Measurements from ENCODE around the gene MEX3A.
"Not testable (repeated sequence)": the region's sequence is repeated elsewhere in the genome, so short reads cannot be mapped to it uniquely, and the experiment has no call there.

MEX3A gene

DNA sequence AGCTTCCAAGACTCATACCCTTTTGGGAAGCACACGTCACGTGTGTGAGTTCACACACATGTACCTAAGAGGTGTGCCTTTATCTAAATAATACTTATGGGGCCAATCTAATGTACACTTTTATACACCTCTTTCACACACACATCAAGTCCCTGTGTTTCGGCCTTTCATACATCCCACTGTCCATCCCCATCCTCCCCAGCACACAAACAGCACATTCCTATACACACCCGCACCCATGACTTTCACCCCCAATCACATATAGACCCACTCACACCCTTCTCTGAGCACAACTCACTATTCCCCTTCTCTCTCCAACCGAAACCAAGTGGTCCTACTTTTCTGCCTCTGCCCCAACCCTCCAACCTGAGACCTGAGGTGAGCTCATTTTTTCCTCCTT is 3.5 kb downstream of the MEX3A start:
- DNase-seq (ENCODE audit: low spot score) = no peak

DNA sequence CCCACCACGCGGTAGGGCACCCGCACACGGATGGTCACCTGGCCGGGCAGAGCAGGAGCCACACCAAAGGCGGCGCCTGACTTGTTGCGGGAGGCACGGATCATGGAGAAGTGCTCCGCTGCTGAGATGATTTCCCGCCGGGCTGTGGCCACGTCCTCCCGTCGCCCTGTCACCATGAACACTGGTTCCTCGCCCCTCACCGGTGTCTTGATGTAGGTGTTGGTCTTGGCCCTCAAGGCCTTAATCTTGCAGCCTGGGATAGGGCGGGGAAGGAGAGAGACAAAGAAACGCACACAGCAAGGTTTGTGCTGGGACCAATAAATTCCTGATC is 4.9 kb downstream of the MEX3A start:
- DNase-seq (ENCODE audit: low spot score) = no peak

DNA sequence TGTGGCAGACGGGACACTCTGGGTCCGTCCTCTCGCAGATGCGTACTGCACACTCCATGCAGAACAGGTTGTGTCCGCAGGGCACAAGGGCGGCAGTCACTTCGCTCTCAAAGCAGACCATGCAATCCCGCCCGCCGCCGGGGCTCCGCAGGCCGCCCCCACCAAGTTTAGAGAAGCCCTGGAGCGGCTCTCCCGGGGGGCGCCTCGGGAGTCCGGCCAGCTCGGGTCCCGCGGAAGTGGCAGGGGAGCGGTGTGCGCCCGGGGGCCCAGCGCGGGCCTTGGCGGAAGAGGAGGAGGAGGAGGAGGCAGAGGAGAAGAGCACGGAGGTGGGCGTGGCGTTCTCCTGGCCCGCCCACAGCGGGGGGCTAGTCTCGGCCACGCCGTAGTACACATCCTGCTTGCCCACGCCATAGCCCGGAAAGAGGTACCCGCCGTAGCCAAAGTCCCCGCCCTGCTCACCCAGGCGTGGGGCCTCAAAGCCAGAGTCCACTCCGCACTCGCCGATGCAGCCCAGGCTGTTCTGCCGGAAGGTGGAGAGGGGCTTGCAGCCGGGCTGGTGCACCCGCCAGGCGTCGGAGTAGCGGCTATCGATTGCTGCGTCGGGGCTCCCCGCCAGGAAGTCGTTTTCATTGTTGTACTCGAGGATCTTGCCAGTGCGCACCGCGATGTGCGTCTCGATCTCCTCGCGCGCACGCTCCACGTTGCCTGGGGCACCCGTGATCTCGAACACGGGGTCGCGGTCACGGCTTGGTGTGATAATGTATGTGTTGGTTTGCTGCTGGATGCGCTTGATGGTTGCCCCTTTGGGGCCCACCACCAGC is 5.4 kb downstream of the MEX3A start:
- peak; percentile 80 for DNase-seq (ENCODE audit: low spot score)

DNA sequence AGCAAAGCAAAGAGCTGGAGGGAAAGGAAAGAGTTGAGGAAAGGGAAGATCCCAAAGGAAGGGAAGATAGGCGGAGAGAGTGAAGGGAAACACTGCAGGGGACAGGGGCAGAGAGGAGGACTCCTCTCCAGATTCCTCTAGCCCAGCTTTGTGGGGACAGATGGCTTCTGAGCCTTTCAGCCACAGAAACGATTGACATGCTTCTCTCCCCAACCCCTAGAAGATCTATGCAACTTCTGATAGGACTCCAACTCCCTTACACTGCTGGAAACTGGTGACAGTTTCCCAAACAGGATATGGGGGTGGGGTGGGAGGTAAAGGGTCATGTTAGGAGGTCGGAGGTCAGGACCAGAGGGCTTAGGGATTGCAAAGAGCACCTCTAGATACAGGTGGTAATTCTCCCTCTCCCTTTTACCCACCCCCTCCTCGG is 6.5 kb downstream of the MEX3A start:
- DNase-seq (ENCODE audit: low spot score) = no peak

DNA sequence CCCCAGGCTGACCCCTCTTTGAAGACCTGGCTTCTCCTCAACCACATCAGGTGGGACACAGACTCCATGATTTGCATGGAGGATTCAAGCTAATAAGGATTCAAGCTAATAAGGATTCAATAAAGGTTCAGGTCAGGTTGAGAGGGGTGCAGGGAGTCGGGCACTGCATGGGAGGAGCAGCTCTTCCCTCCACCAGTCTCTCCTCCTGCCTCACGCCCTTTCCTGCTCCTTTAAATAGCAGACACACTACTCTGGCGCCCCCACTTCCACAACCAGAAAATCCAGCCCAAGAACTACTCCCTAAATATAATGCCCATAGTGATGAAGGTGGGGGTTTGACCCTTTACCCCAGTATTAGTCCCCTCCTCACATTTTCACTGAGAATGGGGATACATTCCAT is 7.1 kb downstream of the MEX3A start:
- no peak for DNase-seq (ENCODE audit: low spot score)

DNA sequence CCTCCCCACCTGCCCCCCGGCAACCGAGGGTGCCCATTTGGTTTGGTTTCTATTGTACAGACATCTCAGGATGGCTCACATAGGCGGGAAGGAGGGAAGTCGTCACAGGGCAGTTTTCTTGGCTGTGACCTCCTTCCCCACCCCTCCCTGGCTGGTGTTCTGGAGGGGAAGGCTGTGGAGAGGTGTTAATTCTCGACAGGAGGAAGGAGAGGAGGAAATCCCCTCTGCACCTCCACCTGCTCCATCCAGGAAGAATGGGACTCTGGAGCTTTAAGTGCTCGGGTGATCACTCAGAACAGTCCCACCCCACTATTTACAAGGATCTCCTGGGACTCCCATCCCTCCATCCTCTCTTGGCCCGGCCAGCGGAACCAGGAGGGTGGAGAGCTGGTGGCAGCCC is 7.6 kb downstream of the MEX3A start:
- DNase-seq (ENCODE audit: low spot score) = no peak

DNA sequence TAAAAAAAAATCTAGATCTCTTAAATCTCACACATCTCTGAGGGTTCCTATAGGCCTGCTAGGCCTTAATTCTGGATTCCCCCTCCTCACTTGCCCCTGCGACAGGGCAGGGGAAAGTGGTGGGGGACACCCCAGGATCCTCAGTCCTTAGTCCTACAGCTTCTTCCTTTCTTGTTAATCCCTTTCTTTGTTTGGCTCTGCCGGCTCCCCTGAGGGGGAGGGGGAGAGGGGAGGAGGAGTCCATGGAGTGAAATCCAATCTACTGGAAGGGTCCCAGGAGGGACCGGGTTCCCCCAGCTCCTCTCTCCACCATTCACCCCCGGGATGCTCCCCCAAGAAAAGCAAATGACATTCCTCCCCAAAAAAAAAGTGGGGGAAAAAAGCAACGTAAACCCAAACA is 8.5 kb downstream of the MEX3A start:
- DNase-seq (ENCODE audit: low spot score) = no peak

DNA sequence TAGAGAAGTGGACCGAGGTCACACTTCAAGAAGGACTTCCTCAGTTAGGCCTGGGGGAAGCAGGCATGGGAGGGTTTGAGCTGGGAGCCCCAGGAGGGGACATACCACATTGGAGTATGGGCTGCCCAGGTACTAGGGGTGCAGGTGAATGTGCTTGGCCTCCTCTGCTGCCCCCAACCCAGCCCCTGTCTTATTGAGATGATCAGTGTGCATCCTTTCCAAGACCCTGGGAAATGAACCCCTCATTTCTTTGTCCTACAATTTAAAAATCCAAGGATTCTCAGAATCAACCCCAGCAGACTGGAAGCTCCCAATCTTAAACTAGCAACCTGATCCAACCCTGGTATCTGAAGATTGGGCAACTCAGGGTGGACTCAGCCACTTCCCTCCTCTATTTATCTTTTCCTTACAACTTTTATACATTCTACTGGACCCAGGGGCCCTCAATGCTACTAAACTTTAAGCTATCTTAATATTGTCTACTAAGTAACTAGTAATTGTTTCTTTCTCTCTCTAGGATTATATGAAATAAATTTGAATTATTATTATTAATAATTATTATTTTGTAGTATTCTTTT is 9.1 kb downstream of the MEX3A start:
- DNase-seq (ENCODE audit: low spot score) = no peak

DNA sequence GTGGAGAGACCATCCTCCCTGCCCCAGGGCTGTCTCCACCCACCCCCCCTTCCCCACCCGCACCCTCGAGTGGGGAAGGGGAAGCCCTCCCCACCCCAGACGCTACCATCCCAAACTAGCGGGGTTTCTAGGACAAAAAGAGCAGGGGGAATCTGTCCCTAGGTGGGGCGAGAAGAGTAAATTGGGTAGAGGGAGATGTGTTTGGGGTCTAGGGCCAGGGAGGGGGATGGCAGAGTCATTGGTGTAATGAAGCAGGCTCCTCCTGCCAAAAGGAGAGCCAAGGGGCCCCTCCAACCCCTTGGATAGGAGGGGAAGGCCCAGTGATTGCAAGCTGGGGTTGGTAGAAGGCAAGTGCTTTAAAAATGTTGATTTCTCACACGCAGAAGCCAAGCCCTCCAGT is 10.0 kb downstream of the MEX3A start:
- no peak for DNase-seq (ENCODE audit: low spot score)

DNA sequence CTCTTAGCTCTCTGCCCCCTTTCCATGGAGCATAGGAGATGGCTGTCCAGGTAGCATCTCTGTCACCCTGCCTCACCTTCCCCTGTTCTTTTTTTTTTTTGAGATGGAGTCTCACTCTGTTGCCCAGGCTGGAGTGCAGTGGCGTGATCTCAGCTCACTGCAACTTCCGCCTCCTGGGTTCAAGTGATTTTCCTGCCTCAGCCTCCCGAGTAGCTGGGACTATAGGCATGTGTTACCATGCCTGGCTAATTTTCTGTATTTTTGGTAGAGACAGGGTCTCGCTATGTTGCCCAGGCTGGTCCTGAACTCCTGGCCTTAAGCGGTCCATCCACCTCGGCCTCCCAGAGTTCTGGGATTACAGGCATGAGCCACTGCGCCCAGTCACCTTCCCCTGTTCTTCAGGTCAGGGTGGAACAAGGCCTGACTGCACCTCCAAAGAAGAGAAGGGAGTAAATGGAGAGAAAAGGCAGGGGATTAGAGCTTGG is 10.9 kb downstream of the MEX3A start:
- DNase-seq (ENCODE audit: low spot score) = not testable (repeated sequence)

DNA sequence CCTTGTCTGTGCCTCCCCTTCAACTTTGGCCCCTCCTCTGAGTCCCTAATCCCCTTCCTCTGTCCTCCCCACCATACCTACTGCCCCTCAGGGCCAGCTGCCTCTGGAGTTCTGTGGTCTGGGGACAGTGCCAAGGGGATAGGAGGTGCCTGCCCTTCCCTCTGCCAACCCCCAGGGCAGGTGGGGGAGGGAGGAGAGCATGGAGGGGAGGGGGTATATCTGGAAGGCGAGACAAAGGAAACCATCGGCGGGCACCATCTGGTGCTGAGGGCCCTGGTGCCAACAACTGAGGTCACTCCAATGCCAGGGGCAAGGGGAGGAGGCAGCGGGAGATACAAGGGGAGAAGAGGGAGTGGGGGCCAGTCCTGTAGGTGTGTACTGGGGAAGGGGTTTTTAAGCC is 11.7 kb downstream of the MEX3A start:
- no peak for DNase-seq (ENCODE audit: low spot score)

DNA sequence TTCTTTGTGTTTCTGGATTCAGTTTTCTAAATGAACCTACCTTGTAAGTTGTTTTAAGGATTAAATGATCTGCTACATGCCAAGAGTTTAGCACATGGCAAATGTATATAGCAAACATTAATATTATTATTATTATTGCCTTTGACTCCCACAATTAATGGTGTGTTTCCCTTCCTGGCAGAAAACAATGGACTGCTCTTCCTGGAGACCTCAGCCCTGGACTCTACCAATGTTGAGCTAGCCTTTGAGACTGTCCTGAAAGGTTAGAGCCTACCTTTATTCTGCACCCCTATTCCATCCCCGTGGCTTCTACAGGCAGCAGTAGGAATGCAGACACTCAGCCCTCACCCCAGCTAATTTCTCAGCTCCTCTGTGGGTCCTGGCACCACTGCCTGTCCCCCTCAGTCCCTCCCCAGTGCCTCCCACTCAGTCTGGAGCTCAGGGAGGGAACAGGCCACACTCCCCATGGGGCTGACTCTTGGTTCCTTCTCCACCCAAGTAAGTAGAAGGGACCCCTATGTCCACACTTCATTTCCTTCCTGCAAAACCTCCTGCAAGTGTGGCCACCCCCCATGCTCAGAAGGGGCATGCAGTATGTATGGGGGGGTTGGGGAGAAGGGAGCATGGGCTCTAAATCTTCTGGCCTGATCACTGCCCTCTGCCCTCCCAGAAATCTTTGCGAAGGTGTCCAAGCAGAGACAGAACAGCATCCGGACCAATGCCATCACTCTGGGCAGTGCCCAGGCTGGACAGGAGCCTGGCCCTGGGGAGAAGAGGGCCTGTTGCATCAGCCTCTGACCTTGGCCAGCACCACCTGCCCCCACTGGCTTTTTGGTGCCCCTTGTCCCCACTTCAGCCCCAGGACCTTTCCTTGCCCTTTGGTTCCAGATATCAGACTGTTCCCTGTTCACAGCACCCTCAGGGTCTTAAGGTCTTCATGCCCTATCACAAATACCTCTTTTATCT is 12.5 kb downstream of the MEX3A start:
- no peak for DNase-seq (ENCODE audit: low spot score)

DNA sequence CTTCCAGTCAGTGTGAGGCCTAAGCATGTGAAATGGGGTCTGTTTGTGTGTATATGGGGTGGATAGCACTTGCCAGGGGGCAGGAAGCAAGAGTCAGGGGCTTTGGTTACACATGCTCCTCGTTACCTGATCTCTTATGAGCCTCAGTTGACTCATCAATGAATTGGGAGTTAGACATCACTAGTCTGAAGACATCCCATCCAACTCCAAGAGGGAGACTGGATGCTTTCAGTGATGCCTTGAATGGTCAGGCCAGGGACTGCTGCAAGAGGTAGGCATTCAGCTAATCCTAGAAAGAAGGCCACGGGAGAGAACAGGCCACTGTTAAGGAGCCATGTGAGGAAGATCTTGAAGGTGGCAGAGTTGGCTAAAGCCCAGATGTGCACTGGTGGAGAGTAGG is 15.0 kb downstream of the MEX3A start:
- no peak for DNase-seq (ENCODE audit: low spot score)

DNA sequence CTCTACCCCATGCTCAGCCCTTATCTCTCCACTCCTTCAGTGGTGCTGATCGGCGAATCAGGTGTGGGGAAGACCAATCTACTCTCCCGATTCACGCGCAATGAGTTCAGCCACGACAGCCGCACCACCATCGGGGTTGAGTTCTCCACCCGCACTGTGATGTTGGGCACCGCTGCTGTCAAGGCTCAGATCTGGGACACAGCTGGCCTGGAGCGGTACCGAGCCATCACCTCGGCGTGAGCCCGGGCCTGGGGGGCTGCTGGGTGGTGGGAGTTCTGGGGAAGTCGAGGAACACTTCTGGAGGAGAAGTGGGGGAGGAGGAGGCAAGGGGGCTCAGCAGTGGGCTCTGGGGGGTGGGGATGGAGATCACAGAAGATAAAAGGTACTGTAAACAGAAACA is 16.4 kb downstream of the MEX3A start:
- DNase-seq (ENCODE audit: low spot score) = no peak

DNA sequence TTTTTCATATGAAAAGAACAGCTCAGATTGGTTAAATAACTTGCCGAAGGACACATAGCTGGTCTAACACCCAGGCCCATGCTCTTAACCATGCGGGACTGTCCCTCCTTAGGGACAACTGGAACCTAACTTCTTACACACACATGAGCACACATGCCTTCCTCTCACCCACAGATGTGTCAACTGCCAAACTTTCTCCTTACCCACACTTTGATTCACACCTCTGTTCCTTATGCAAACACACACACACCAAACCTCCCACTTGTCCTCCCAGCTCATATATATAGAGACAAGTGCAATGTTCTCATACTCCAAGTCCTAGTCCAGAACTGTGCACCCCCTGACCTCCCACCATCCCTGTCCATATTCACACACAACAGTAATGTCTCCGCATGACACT is 17.1 kb downstream of the MEX3A start:
- DNase-seq (ENCODE audit: low spot score) = no peak

DNA sequence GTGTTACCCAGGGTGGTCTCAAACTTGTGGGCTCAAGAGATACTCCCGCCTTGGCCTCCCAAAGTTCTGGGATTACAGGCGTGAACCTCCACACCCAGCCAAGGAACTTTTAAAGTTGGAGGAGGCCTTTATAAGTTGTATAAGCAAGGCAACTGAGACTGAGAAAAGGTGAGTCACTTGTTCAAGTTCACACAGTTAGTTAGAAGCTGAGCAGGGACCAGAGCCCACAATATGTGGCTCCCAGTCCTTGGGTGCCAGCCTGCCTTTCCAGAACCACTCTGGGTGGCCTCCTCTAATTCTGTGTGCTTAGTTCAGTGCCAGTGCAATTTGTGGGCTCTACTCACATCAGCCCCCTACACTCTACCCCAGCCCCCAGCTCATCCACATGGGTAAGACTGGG is 17.6 kb downstream of the MEX3A start:
- DNase-seq (ENCODE audit: low spot score) = no peak

DNA sequence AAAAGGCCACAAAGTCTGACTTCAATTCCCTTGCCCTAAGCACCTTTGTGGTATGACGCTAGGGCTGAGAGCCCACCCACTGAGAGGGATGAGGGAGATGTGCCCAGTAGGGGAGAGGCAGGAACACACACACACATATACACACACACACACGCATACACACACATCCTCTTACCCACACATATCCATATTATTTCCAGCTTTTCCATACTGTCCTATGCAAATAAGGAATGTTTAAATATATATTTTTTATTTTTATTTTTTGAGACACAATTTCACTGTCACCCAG is 18.3 kb downstream of the MEX3A start:
- DNase-seq (ENCODE audit: low spot score) = no peak

DNA sequence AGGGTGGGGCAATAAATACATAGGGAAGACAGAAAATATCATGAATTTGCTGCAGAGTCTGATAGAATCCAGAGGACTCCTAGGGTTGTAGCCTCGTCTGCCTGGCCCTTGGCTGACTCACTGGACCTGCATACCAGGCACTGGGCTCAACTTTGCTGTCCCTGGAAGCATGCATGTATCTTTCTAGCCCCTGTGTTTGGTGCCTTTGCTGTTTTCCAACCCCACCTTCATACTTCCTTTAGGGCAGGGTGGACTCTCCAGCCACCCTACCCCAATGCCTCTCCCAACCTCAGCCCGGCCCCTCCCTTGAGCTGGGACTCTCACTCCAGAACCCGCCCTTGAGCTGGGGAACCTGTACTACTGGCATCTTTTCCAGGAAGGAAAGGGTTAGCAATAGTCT is 20.1 kb downstream of the MEX3A start:
- no peak for DNase-seq (ENCODE audit: low spot score)

DNA sequence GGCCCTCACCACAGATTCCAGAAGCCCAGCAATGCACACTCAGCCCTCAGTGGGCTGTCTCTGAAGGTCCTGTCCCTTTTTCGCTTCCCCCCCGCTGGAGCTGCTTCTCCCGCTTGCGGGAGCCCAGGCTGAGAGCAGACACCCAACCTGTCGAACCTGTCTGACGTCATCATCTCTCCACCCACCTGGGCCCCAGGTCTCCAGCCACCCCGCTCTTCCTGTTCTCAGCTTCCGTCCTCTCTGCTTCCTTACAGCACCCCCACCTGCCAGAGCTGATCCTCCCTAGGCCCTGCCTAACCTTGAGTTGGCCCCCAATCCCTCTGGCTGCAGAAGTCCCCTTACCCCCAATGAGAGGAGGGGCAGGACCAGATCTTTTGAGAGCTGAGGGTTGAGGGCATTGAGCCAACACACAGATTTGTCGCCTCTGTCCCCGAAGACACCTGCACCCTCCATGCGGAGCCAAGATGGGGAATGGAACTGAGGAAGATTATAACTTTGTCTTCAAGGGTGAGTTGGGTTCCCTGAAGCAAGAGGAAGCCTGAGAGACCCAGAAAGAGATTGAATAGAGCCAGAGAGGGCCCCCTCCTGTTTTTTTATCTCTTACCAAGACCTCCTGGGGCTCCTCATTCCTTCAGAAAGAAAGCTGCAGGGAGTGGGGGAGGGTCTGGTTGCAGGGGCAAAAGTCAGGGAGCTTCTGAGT is 21.2 kb downstream of the MEX3A start, which contains the start of gene RAB25:
RAB25 (plus strand) TSS at position 224 of the 700 bp plus-strand sequence; CDS start at position 465, 241 bp downstream.
- no peak for DNase-seq (ENCODE audit: low spot score)

DNA sequence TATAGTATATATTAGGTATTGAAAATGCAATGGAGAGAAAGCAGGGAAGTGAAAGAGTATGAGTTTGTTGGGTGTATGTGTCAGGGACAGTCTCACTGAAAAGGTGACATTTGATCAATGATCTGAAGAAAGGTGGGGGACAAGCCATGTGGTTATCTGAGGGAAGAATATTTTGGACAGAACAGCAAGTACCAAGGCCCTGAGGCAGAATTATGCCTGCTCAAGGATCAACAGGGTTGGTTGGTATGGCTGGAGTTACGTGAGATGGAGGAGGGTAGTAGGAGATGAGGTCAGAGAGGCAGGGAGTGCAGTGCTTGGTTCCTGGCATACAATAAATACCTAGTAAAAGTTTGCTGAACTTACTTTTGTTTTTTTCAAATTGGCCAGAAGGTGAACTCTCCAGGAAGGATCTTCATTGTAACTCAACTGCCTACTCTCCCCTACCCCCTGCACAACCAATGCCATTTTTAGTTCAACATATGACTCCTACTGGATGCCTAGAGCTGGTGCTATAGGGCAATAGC is 25.9 kb downstream of the MEX3A start:
- no peak for DNase-seq (ENCODE audit: low spot score)

DNA sequence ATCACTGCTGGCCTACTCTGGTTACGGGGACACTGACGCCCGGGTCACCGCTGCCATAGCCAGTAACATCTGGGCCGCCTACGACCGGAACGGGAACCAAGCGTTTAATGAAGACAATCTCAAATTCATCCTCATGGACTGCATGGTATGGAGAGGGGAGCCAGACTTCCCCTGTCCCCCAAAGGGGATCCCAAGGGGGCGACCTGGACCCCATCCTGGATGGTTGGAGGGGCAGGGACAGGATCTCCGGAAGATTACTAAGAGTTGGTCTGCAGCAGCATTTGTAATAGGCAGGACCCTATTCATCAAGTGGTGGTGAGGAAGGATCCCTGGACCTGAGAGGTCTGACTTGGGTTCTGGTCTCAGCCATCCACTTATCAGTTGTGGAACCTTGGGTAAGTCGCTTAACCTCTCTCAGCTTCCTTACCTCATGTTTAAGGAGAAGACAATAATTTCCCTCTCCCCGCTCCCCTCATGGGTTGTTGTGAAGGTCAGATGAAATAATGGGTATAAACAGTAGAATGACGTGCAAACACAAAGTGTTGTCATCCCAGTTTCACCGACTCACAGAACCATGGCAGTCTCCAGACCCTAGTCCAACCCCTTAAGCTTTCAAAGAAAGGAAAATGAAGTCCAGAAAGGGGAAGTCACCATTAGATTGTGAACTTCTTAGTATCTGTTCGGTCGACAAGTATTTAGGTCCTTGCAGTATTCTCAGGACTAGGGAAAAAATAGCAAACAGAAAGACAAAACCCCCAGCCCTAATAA is 26.8 kb downstream of the MEX3A start:
- no peak for DNase-seq (ENCODE audit: low spot score)
